IPS DF 6.9 (cell line): ENCODE measurements around the gene CSTF3.

Source experiments
- DNase-seq: peaks from one replicate; pipeline ENCODE4 v3.0.0-alpha.2; 2013; ENCODE audit warnings: low read depth, low spot score
- H3K27ac ChIP-seq: one replicate; pipeline ENCODE4 v1.5.1; 2013; ENCODE audit warnings: low read length, control low read depth
- H3K27me3 ChIP-seq: 2 replicates; pipeline ENCODE4 v1.6.1; 2013; ENCODE audit warnings: mild to moderate bottlenecking, low read length; ENCODE audit not compliant: control insufficient read depth, insufficient read depth
- H3K36me3 ChIP-seq: 2 replicates; pipeline ENCODE4 v1.6.1; 2013; ENCODE audit warnings: low read length; ENCODE audit not compliant: control insufficient read depth, insufficient read depth
- H3K4me1 ChIP-seq: 2 replicates; pipeline ENCODE4 v1.6.1; 2013; ENCODE audit warnings: low read length; ENCODE audit not compliant: control insufficient read depth, insufficient read depth
- H3K4me3 ChIP-seq: 2 replicates; pipeline ENCODE4 v1.5.1; 2013; ENCODE audit warnings: mild to moderate bottlenecking, low read length
- H3K9me3 ChIP-seq: 2 replicates; pipeline ENCODE4 v1.6.1; 2013; ENCODE audit warnings: low read length, inconsistent platforms; ENCODE audit not compliant: control insufficient read depth, insufficient read depth
- WGBS: extraction: QIAGEN DNeasy Blood & Tissue Kit; methylation state at CpG from one replicate; pipeline ENCODE4 v1.1.7; 2013; ENCODE audit warnings: mixed read lengths, missing lambda C conversion rate; ENCODE audit not compliant: insufficient read length, insufficient coverage; 5-methylcytosine and 5-hydroxymethylcytosine counted together

Gene CSTF3

DNA sequence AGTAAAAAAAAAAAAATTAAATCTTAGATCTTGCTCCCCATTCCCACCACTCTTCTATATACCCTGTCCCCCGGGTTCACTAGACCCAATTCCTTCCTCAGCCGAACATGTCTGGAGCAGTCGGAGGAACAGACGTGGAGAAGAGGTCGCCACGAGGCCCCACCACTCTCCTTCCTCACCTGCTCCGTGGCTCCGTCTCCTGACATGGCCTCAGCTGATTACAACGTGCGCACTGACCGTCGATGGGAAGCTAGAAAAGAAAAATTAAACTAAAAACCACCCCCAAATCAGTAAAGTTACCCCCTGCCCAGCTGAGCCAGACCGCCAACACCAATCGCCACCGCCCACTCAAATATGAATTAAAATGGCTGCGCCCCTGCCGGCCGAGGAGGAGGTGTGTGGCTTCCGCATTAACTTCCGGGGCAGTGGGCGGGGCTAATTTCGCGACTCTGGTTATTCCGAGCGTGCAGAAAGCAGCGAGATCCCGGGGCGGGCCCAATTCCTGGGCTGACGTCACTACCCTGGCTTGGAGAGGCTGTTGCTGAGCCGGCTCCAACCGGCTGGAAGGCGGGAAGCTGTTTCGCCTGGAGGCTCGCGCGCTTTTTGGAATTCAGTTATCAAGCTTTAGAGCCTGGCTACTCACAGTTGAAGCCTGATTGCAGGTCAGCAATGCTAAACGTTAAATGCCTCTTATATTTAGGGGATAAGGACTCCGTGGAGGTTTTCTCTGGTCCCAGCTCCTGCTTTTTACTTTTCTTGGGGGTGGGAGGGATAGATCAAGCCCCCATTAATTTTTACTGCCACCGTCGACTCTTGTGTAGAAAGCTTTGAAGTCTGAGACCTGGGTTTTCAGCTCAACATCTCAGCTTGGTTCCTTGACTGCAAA is at the start of gene CSTF3:
Gene CSTF3 (minus strand): TSS at position 361 of the 886 bp plus-strand sequence. CDS start 155 bp downstream, at position 206.
- WGBS = no CpG with 5 or more reads among the region's 40 CpGs
- DNase-seq = peak; percentile 99
- no peaks in the 10 kb centered on the region for H3K4me1 ChIP-seq
- H3K4me3 ChIP-seq = peak within 1 kb of the TSS; percentile 83
- no peaks in the 10 kb centered on the region for H3K36me3 ChIP-seq
- H3K9me3 ChIP-seq = no peaks in the 10 kb centered on the region
- no peak within 1 kb of the TSS for H3K27ac ChIP-seq
- H3K27me3 ChIP-seq = no peaks in the 10 kb centered on the region

DNA sequence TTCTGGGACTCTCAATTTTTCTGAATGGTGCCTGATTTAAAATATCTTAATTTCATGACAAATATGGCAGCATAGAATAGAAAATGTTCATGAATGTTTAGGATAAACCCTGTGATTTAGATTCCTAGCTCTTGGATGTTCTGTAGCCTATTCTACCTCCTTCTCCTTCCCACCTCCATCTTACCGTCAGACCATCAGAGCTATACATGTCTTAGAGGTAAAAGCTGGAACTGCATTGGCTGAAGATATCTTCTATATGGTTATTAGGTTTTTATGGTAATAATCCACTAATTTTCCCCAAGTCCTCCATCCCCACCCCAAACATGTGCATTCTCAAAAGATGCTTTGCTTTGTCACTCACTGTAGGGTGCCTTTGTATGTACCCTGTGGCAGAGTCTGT is 46.9 kb upstream of the CSTF3 start:
- Histone ChIP-seq H3K9me3 (no peaks in the 10 kb centered on the region), H3K36me3 (no peaks in the 10 kb centered on the region), H3K4me3 (no peak overlapping the region), H3K27me3 (no peaks in the 10 kb centered on the region; the same call in 1 of the 2 replicates), H3K27ac (no peak overlapping the region), H3K4me1 (no peaks in the 10 kb centered on the region)
- no peak for DNase-seq
- WGBS = no CpG with 5 or more reads among the region's 1 CpG

DNA sequence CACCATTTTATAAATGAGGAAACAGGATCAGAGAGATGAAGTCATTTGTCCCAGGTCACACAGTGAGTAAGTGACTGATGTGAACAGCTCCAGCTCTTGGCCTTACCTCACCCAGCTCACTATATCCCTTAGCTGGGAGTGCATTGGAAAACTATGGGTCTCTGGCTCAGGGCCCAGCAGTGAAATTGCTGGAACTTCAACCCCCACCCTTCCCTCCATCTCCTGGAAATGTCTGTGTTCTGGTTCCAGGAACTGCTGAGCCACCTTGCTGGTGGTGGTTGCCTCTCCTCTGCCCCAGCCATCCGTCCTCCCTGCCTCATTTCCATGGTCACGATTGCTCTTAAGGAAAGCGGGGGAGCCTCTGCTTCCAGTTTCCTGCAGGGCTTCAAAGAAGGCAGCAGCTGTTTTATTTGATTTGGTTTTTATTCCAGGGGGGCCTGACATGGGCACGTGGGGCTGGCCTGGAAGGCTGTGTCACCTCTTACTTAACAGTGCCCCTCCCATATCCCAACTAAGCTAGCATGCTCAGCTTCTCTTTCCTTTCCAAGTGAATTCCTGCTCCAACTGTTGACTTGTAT is 46.2 kb upstream of the CSTF3 start:
- no peak for DNase-seq
- Histone ChIP-seq H3K27ac (no peak overlapping the region), H3K36me3 (no peaks in the 10 kb centered on the region), H3K9me3 (no peaks in the 10 kb centered on the region), H3K4me1 (no peaks in the 10 kb centered on the region), H3K4me3 (no peak overlapping the region), H3K27me3 (no peaks in the 10 kb centered on the region; the same call in 1 of the 2 replicates)
- WGBS = no CpG with 5 or more reads among the region's 4 CpGs

DNA sequence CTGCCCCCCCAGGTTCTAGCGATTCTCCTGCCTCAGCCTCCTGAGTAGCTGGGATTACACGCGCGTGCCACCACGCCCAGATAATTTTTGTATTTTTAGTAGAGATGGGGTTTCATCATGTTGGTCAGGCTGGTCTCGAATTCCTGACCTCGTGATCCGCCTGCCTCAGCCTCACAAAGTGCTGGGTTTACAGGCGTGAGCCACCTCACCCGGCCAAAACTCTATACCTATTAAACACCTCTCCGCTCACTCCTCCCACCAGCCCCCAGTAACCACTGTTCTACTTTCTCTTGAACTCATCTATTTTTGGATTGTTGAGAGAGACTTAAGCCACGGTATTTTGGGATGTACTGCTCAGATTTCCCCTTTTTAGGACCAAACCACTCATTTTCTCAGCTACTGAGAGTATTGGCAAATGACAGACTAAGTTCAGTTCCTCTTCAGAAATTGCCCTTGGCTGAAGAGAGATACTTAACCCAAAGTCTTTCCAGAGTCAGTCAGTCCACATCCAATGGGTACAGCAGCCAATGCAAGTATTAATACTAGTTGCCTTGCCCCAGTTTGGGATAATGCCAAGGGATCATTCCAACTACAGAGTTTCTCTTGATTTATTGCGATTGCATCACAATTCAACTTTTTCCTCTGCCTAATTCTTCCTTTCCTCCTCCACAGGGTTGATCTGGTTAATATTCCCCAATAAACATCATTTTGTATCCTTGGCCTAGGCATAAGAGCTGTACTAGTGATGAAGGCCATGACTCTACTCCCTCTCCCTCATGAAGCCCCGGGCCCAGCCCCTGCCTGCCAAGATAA is 36.8 kb upstream of the CSTF3 start:
- Histone ChIP-seq H3K4me1 (no peaks in the 10 kb centered on the region), H3K27ac (no peak overlapping the region), H3K27me3 (no peaks in the 10 kb centered on the region), H3K9me3 (no peaks in the 10 kb centered on the region), H3K36me3 (no peaks in the 10 kb centered on the region), H3K4me3 (no peak overlapping the region)
- DNase-seq = no peak
- no CpG with 5 or more reads among the region's 14 CpGs for WGBS

DNA sequence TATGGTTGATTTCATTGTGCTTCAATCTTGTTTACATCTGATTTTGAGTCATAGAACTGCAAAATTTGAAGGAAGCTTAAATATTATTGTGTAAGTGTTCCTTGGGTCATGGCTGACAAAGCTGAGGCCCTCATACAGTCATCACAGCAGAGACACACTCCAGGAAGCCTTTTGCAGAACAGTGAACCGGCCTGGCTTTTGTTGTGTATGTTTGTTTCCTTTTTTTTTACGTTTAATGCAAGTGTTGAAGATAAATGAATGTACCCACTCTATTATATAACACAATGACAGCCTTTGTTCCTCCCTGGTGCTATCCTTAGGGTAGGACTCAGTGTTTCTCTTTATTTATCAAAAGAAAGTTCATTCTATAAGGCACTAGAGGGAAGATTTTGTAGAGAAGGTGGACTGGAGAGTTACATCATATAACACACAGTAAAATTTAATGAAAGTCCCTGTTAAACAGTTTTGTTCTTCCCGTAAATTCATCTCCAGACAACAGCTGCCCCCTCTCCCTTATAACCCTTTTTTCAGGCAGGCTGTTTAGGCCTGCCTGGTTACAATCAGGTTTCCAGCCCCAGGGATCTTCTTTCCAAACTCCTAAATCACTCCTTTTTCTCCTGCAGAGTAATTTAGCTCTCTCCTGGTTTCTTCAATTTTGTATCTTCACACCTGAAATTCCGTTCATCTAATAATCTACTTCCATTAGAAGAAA is 34.3 kb upstream of the CSTF3 start:
- Histone ChIP-seq H3K4me1 (no peaks in the 10 kb centered on the region), H3K9me3 (no peaks in the 10 kb centered on the region), H3K36me3 (no peaks in the 10 kb centered on the region), H3K27ac (no peak overlapping the region), H3K27me3 (no peaks in the 10 kb centered on the region), H3K4me3 (no peak overlapping the region)
- WGBS = no CpG with 5 or more reads among the region's 4 CpGs
- DNase-seq = no peak

DNA sequence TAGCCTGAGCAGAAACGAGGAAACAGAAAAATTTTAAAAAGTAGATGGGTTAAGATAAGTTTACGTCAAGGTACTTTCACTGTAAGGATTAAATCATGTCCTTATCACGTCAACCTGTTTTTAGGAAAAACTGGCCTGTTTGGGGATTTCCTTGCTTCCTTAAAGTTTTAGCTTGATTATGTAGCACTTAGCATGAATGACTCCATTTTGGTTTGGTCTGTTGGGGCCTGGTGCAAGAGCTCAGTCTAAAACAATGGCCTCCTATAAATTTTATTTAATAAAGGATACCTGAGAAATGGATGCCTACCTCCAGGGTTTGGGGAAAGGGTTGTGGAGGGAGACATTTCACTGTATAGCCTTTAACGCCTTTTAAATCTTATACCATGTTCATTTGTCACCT is 33.2 kb upstream of the CSTF3 start:
- no peak for DNase-seq
- Histone ChIP-seq H3K4me3 (no peak overlapping the region), H3K27ac (no peak overlapping the region), H3K9me3 (no peaks in the 10 kb centered on the region), H3K36me3 (peaks cover 3% of the 10 kb centered on the region; the same call in 1 of the 2 replicates), H3K27me3 (no peaks in the 10 kb centered on the region), H3K4me1 (no peaks in the 10 kb centered on the region; the same call in 1 of the 2 replicates)
- no CpG with 5 or more reads among the region's 4 CpGs for WGBS

DNA sequence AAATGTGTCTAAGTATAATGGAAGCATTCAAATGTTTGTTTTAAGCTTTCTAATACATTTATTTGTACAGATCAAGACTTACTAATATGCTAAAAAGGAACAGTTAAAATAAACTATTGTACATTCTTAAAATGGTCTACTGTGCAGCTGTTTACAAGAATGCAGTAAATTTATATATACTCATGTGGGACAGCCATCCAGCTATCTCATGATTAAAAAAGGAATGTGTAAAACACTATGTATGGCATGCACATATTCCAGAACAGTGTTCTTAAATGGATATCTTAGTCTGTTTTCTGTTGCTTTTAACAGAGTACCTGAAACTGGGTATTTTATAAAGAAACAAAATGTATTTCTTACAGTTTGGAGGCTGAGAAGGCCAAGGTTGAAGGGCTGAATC is 30.2 kb upstream of the CSTF3 start:
- Histone ChIP-seq H3K36me3 (peaks cover 3% of the 10 kb centered on the region; the same call in 1 of the 2 replicates), H3K27me3 (no peaks in the 10 kb centered on the region), H3K9me3 (no peaks in the 10 kb centered on the region), H3K27ac (no peak overlapping the region), H3K4me1 (peaks cover 2% of the 10 kb centered on the region), H3K4me3 (no peak overlapping the region)
- no peak for DNase-seq

DNA sequence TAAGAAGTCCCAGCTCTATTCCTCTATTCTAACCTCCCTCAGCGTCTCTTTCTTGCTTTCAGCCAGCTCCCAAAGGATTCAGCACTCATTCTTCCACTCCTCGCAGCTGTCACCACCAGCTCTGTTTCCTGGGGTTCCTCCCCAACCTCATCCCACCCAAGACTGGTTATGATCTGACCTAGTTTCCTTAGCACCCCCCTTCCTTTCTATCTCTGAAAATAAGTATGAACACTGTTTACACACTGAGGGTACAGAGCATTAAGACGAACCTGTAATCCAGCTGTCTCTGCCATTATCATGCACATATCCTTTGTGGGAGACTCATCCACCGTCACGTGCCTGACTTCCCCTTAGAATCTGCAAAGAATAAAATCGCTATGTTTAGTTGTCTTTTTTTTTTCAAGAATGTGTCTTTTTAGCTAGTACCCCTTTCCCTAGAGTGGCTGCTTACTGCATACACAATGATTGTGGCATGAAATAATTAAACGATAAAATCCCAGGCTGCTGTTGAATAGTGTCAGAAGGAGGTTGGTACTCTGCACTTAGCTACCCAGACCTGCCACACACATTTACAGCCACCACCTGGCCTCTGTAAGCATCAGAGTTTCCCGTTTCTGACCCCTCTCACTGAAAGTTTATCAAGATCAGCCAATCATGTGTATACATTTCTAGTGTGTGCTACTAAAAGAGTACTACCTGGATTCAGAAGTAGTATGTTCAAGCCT is 26.9 kb upstream of the CSTF3 start:
- H3K27me3 ChIP-seq = no peaks in the 10 kb centered on the region
- no peaks in the 10 kb centered on the region for H3K9me3 ChIP-seq
- H3K4me1 ChIP-seq = peaks cover 2% of the 10 kb centered on the region
- WGBS = no CpG with 5 or more reads among the region's 8 CpGs
- H3K36me3 ChIP-seq = peaks cover 3% of the 10 kb centered on the region; the same call in 1 of the 2 replicates
- H3K4me3 ChIP-seq = no peak overlapping the region
- DNase-seq = no peak
- no peak overlapping the region for H3K27ac ChIP-seq

DNA sequence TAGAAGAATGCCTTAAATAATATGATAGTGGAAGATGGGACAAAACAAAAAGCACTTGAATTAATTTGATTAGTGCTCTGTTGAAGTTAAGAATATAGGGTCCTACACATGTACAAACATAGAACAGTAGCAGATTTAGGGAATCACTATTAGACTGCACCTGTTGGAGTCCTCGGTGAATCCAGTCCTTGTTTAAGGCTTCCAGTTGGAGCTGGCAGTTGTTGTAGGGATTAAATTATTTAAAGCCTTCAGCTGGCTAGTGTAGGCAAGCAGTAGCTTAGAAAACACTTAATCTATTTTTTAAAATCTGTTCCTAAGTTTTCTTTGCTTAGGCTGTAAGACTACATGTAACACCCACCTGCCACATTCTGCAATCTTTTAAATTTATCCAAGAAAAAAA is 24.5 kb upstream of the CSTF3 start:
- H3K36me3 ChIP-seq = peaks cover 3% of the 10 kb centered on the region; the same call in 1 of the 2 replicates
- H3K9me3 ChIP-seq = no peaks in the 10 kb centered on the region
- WGBS = no CpG with 5 or more reads among the region's 1 CpG
- no peak overlapping the region for H3K27ac ChIP-seq
- no peak for DNase-seq
- no peak overlapping the region for H3K4me3 ChIP-seq
- no peaks in the 10 kb centered on the region for H3K27me3 ChIP-seq
- peaks cover 2% of the 10 kb centered on the region for H3K4me1 ChIP-seq
